Measurements from ENCODE around the gene GCK. TPM values are rescaled to one million over a fixed set of nuclear protein-coding genes. Genes with fewer than 3 reads are reported as not detected.

The GCK gene
- total and polyA plus RNA-seq, 2 experiments from 2014 or later = 1.7 to 2.5 TPM

DNA sequence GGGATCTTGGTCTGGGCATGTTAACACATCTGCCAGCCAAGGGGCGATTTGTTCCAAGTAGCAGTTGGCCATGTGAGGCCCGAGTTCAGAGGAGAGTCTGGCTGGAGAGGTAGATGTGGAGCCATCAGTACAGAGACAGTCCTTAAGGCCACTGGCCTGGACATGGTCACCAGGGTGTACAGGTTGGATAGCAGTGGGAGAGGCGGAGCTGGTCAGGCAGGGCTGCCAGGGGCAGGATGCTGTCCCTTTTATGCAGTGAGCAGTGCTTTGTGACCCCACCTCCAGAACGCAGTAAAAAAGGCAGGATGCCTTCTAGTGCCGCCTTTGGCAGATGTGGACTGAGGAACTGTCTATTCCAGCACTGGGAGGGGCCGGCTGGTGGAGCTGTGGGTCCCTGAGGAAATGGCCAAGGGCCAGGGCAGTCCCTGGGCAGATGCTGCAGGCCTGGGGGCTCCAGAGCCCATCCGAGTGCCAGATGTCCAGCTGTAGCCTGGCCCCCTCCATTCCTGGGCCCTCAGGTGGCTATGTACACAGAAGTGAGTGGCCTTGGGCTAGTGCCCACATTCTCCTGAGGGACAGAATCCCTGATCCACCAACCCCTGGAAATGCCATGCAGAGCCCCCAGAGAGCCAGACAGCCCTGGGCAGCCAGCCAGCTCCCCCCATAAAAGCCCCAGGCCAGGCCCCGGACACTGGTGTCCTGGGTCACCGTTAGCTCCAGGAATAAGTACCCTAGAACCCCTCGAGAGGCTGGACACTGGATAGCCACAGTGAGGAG is 31.0 kb downstream of the GCK start:
- H3K36me3 ChIP-seq (replicated peaks; ENCODE audit: insufficient read depth, low read depth) = no peaks in the 10 kb centered on the region
- no peak overlapping the region for H3K27ac ChIP-seq
- H3K27me3 ChIP-seq = no peaks in the 10 kb centered on the region
- H2AFZ ChIP-seq = no peak overlapping the region
- H3K4me3 ChIP-seq = no peak overlapping the region
- H3K79me2 ChIP-seq = no peaks in the 10 kb centered on the region
- no peak for DNase-seq (ENCODE audit: low spot score)
- no peak for TF ChIP-seq EZH2phosphoT487 (IDR thresholded peaks at IDR 0.05; ENCODE audit: low read depth, severe bottlenecking, unreplicated experiment)
- TF ChIP-seq, protein P1, sequence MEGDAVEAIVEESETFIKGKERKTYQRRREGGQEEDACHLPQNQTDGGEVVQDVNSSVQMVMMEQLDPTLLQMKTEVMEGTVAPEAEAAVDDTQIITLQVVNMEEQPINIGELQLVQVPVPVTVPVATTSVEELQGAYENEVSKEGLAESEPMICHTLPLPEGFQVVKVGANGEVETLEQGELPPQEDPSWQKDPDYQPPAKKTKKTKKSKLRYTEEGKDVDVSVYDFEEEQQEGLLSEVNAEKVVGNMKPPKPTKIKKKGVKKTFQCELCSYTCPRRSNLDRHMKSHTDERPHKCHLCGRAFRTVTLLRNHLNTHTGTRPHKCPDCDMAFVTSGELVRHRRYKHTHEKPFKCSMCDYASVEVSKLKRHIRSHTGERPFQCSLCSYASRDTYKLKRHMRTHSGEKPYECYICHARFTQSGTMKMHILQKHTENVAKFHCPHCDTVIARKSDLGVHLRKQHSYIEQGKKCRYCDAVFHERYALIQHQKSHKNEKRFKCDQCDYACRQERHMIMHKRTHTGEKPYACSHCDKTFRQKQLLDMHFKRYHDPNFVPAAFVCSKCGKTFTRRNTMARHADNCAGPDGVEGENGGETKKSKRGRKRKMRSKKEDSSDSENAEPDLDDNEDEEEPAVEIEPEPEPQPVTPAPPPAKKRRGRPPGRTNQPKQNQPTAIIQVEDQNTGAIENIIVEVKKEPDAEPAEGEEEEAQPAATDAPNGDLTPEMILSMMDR (IDR thresholded peaks at IDR 0.05; ENCODE audit: poor library complexity) = no peak
- no peak for TF ChIP-seq EZH2 (IDR thresholded peaks at IDR 0.05; ENCODE audit: borderline replicate concordance)
- no peaks in the 10 kb centered on the region for H4K20me1 ChIP-seq (ENCODE audit: insufficient read depth, poor library complexity, severe bottlenecking)
- H3K4me1 ChIP-seq (ENCODE audit: insufficient read depth) = no peaks in the 10 kb centered on the region
- H3K9me3 ChIP-seq (ENCODE audit: low read depth) = no peaks in the 10 kb centered on the region
- no peaks in the 10 kb centered on the region for H3K9me2 ChIP-seq (replicated peaks; ENCODE audit: insufficient read depth)
- no peak overlapping the region for H3K4me2 ChIP-seq
- WGBS (ENCODE audit: low lambda C conversion rate, missing lambda C conversion rate) = 87% methylated on average over 10 of the region's 10 CpGs

- TF ChIP-seq, protein P1 (IDR thresholded peaks at IDR 0.05; ENCODE audit: poor library complexity) = no peak
- TF ChIP-seq EZH2phosphoT487 (IDR thresholded peaks at IDR 0.05; ENCODE audit: low read depth, severe bottlenecking, unreplicated experiment) (no peak), EZH2 (IDR thresholded peaks at IDR 0.05; ENCODE audit: borderline replicate concordance) (no peak)
- WGBS (ENCODE audit: low lambda C conversion rate, missing lambda C conversion rate) = 86% methylated on average over 15 of the region's 15 CpGs
- H3K79me2 ChIP-seq = no peaks in the 10 kb centered on the region
These were observed 31.8 kb downstream of the GCK start for GRCh38 chr7:44157116-44158080.

DNA sequence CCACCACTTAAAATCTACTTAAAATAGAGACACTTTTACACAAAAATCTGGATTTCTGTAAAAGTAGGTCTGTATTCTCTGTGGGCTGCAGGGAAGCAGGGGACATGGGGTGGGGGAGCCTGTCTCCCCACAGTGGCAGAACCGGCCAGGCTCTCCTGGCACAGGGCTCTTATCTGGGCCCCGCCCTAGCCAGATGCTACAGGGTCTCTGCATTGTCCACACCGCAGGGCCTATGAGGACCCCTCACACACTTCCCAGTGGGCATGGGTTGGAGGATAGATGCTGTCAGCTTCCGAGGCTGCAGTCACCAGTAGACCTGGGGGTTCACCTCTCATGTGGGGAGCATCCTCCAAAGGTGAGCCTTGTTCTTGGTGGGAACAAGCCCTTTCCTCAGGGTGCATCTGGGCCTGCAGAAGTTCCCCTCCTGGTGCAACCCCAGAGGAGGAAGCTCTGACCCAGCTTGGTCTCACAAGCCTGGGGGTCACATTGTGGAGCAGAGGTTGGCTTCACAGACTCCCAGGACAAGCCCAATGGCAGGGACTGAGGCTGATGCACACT is 32.7 kb downstream of the GCK start:
- 82% methylated on average over 4 of the region's 4 CpGs for WGBS (ENCODE audit: low lambda C conversion rate, missing lambda C conversion rate)
- no peaks in the 10 kb centered on the region for H3K9me3 ChIP-seq (ENCODE audit: low read depth)
- no peaks in the 10 kb centered on the region for H4K20me1 ChIP-seq (ENCODE audit: insufficient read depth, poor library complexity, severe bottlenecking)

More at GRCh38 chr7:44157116-44158080, 31.8 kb downstream of the GCK start:
- no peak overlapping the region for H3K4me3 ChIP-seq
- H3K9me3 ChIP-seq (ENCODE audit: low read depth) = no peaks in the 10 kb centered on the region
- no peaks in the 10 kb centered on the region for H4K20me1 ChIP-seq (ENCODE audit: insufficient read depth, poor library complexity, severe bottlenecking)
- H3K4me2 ChIP-seq = no peak overlapping the region
- no peaks in the 10 kb centered on the region for H3K27me3 ChIP-seq
- no peak overlapping the region for H3K27ac ChIP-seq
- DNase-seq (ENCODE audit: low spot score) = no peak
- no peak overlapping the region for H2AFZ ChIP-seq
- H3K4me1 ChIP-seq (ENCODE audit: insufficient read depth) = no peaks in the 10 kb centered on the region
- no peaks in the 10 kb centered on the region for H3K9me2 ChIP-seq (replicated peaks; ENCODE audit: insufficient read depth)
- no peaks in the 10 kb centered on the region for H3K36me3 ChIP-seq (replicated peaks; ENCODE audit: insufficient read depth, low read depth)

More for the DNA sequence above, 32.7 kb downstream of the GCK start:
- DNase-seq (ENCODE audit: low spot score) = no peak
- H2AFZ ChIP-seq = no peak overlapping the region
- no peaks in the 10 kb centered on the region for H3K4me1 ChIP-seq (ENCODE audit: insufficient read depth)
- no peaks in the 10 kb centered on the region for H3K27me3 ChIP-seq
- no peaks in the 10 kb centered on the region for H3K79me2 ChIP-seq
- H3K4me3 ChIP-seq = no peak overlapping the region
- no peaks in the 10 kb centered on the region for H3K36me3 ChIP-seq (replicated peaks; ENCODE audit: insufficient read depth, low read depth)
- TF ChIP-seq EZH2phosphoT487 (IDR thresholded peaks at IDR 0.05; ENCODE audit: low read depth, severe bottlenecking, unreplicated experiment) (no peak), EZH2 (IDR thresholded peaks at IDR 0.05; ENCODE audit: borderline replicate concordance) (no peak)
- TF ChIP-seq, protein P1 (IDR thresholded peaks at IDR 0.05; ENCODE audit: poor library complexity) = no peak
- no peak overlapping the region for H3K4me2 ChIP-seq
- H3K9me2 ChIP-seq (replicated peaks; ENCODE audit: insufficient read depth) = no peaks in the 10 kb centered on the region
- H3K27ac ChIP-seq = no peak overlapping the region
